HEK293 (cell line): ENCODE measurements around the gene PALM.

Source experiments
- CTCF ChIA-PET: fragments of 350-600 bp; formaldehyde crosslinking; extraction: SDS; loops from one replicate; lab custom pipeline; 2021; ENCODE audit warnings: antibody characterized with exemption; lab: Yijun Ruan, JAX
- POLR2A ChIA-PET: fragments of 300-600 bp; formaldehyde crosslinking; extraction: SDS; loops from one replicate; lab custom pipeline; 2020; ENCODE audit warnings: antibody characterized with exemption, inconsistent platforms; lab: Yijun Ruan, JAX
- H3K27ac ChIP-seq: fragments of 200-500 bp; sonication (Bioruptor generic); 2 replicates; pipeline ENCODE4 v1.5.1; 2014; ENCODE audit warnings: low read depth, low read length, control low read depth, inconsistent platforms; ENCODE audit errors: extremely low read depth
- H3K36me3 ChIP-seq, 2 experiments: fragments of 200-500 bp in 1 of 2; sonication (Bioruptor generic) in 1 of 2; 1 replicate in 1 of 2; 2 replicates in 1 of 2; pipeline ENCODE4 v1.5.1; 2014 to 2017; ENCODE audit warnings: inconsistent platforms in 2 of 2, low read length in 2 of 2; ENCODE audit not compliant: control insufficient read depth in 2 of 2, insufficient read depth in 1 of 2
- H3K4me1 ChIP-seq: fragments of 200-500 bp; sonication (Bioruptor generic); 2 replicates; pipeline ENCODE4 v1.5.1; 2014; ENCODE audit warnings: mild to moderate bottlenecking, low read length, inconsistent platforms; ENCODE audit not compliant: control insufficient read depth, insufficient read depth
- H3K4me3 ChIP-seq: 2 replicates; pipeline ENCODE4 v1.5.1; 2011; ENCODE audit warnings: low read depth, mild to moderate bottlenecking, control low read depth, low read length, moderate library complexity
- H3K9me3 ChIP-seq: fragments of 200-500 bp; sonication (Bioruptor generic); 2 replicates; pipeline ENCODE4 v1.5.1; 2014; ENCODE audit warnings: low read depth, low read length, inconsistent platforms; ENCODE audit not compliant: control insufficient read depth, insufficient read depth
- BCL11A ChIP-seq: fragments of 450-650 bp; formaldehyde crosslinking; IDR thresholded peaks from 2 replicates; pipeline ENCODE4 v1.5.1; 2016; ENCODE audit warnings: low read depth, missing biosample characterization, missing genetic modification characterization
- HIC1 ChIP-seq: fragments of 450-650 bp; formaldehyde crosslinking; IDR thresholded peaks from 2 replicates; pipeline ENCODE4 v1.5.1; 2016; ENCODE audit warnings: missing biosample characterization, missing genetic modification characterization
- HOXC10 ChIP-seq: sonication (generic); formaldehyde crosslinking; IDR thresholded peaks from 2 replicates; pipeline ENCODE4 v1.8.1; 2023; ENCODE audit warnings: mild to moderate bottlenecking, missing genetic modification reagents
- KLF1 ChIP-seq: fragments of 450-650 bp; formaldehyde crosslinking; IDR thresholded peaks from 2 replicates; pipeline ENCODE4 v1.5.1; 2016; ENCODE audit warnings: missing biosample characterization, missing genetic modification characterization
- PRDM2 ChIP-seq: fragments of 450-650 bp; formaldehyde crosslinking; IDR thresholded peaks from 2 replicates; pipeline ENCODE4 v1.5.1; 2016; ENCODE audit warnings: missing biosample characterization, missing genetic modification characterization, borderline replicate concordance
- SP3 ChIP-seq: fragments of 450-650 bp; formaldehyde crosslinking; IDR thresholded peaks from 2 replicates; pipeline ENCODE4 v1.5.1; 2016; ENCODE audit warnings: missing biosample characterization, missing genetic modification characterization
- TCF7L2 ChIP-seq: IDR thresholded peaks from 2 replicates; pipeline ENCODE4 v1.6.1; 2011; ENCODE audit warnings: low read depth, mild to moderate bottlenecking, inconsistent platforms, low read length, moderate library complexity, borderline replicate concordance
- YY1 ChIP-seq: fragments of 450-650 bp; formaldehyde crosslinking; IDR thresholded peaks from 2 replicates; pipeline ENCODE4 v1.5.1; 2018; ENCODE audit warnings: missing biosample characterization, missing genetic modification characterization
- ZBTB17 ChIP-seq: fragments of 450-650 bp; formaldehyde crosslinking; IDR thresholded peaks from 2 replicates; pipeline ENCODE4 v1.5.1; 2016; ENCODE audit warnings: missing biosample characterization, missing genetic modification characterization
- ZBTB20 ChIP-seq: fragments of 450-650 bp; formaldehyde crosslinking; IDR thresholded peaks from 2 replicates; pipeline ENCODE4 v1.5.1; 2016; ENCODE audit warnings: missing biosample characterization, missing genetic modification characterization
- ZNF174 ChIP-seq: fragments of 450-650 bp; formaldehyde crosslinking; IDR thresholded peaks from 2 replicates; pipeline ENCODE4 v1.5.0; 2017; ENCODE audit warnings: missing biosample characterization, mild to moderate bottlenecking, missing genetic modification characterization
- ZNF19 ChIP-seq: fragments of 450-650 bp; formaldehyde crosslinking; IDR thresholded peaks from 2 replicates; pipeline ENCODE4; 2016; ENCODE audit warnings: missing biosample characterization, missing genetic modification characterization, low read depth
- ZNF2 ChIP-seq: fragments of 450-650 bp; formaldehyde crosslinking; IDR thresholded peaks from 2 replicates; pipeline ENCODE4 v1.5.1; 2016; ENCODE audit warnings: missing biosample characterization, missing genetic modification characterization
- ZNF292 ChIP-seq: fragments of 450-650 bp; formaldehyde crosslinking; IDR thresholded peaks from 2 replicates; pipeline ENCODE4 v1.5.1; 2016; ENCODE audit warnings: low read depth, missing biosample characterization, missing genetic modification characterization, borderline replicate concordance
- ZNF404 ChIP-seq: fragments of 450-650 bp; formaldehyde crosslinking; IDR thresholded peaks from 2 replicates; pipeline ENCODE4 v1.5.1; 2017; ENCODE audit warnings: missing biosample characterization, missing genetic modification characterization
- ZNF626 ChIP-seq: fragments of 450-650 bp; sonication (Bioruptor Pico); formaldehyde crosslinking; IDR thresholded peaks from 2 replicates; pipeline ENCODE4 v1.5.1; 2018; ENCODE audit warnings: missing biosample characterization, missing genetic modification characterization, inconsistent platforms
- ZNF76 ChIP-seq: fragments of 450-650 bp; formaldehyde crosslinking; IDR thresholded peaks from 2 replicates; pipeline ENCODE4; 2016; ENCODE audit warnings: low read depth, missing biosample characterization, missing genetic modification characterization, borderline replicate concordance
- ZNF830 ChIP-seq: fragments of 450-650 bp; IDR thresholded peaks from 2 replicates; pipeline ENCODE4 v1.5.0; 2018; ENCODE audit warnings: missing biosample characterization, missing genetic modification characterization, low read depth, mild to moderate bottlenecking, moderate library complexity
- TF ChIP-seq, protein P1 (sequence below): fragments of 450-650 bp; formaldehyde crosslinking; IDR thresholded peaks from 2 replicates; pipeline ENCODE4 v1.5.1; 2017; ENCODE audit warnings: missing biosample characterization, missing genetic modification characterization
- TF ChIP-seq, protein P2 (sequence below): fragments of 450-650 bp; formaldehyde crosslinking; IDR thresholded peaks from 2 replicates; pipeline ENCODE4 v1.5.1; 2016; ENCODE audit warnings: missing biosample characterization, missing genetic modification characterization
- TF ChIP-seq, protein P3 (sequence below): fragments of 450-650 bp; formaldehyde crosslinking; IDR thresholded peaks from 2 replicates; pipeline ENCODE4 v1.5.1; 2016; ENCODE audit warnings: missing biosample characterization, missing genetic modification characterization

PALM gene

GRCh38 chr19:662207-662961 is 46.4 kb upstream of the PALM start:
- CTCF ChIA-PET: interaction anchor here (0.7 to 1.3 kb wide), 2 partner anchors 75 to 78 kb away, joined by 3 to 5 read pairs; no protein-coding TSS in a partner anchor
- Histone ChIP-seq H3K4me3 (peak overlapping the region; percentile 86), H3K36me3 (peaks cover 0 to 33% of the 10 kb centered on the region in 2 experiments; a peak in 1 of 3 replicates), H3K4me1 (peaks cover 9% of the 10 kb centered on the region), H3K9me3 (no peaks in the 10 kb centered on the region), H3K27ac (peak overlapping the region; percentile 94)
- POLR2A ChIA-PET: interaction anchor here (0.5 to 1.5 kb wide), 8 partner anchors 13 to 1806 kb away, joined by 3 to 8 read pairs (median 4); partner anchors contain the start of gene WDR18
- TF ChIP-seq ZNF174 (tag by site-specific recombination) (no peak), YY1 (tag by site-specific recombination) (no peak), ZNF2 (tag by site-specific recombination) (no peak), HIC1 (tag by site-specific recombination) (no peak), TCF7L2 (no peak), ZNF19 (tag by site-specific recombination) (no peak), ZBTB17 (tag by site-specific recombination) (no peak), ZNF626 (tag by site-specific recombination) (no peak), PRDM2 (no peak), ZNF76 (peak; percentile 43; the same call in 1 of the 2 replicates), ZBTB20 (tag by site-specific recombination) (peak; percentile 10; the same call in 1 of the 2 replicates), HOXC10 (CRISPR knock-in tag) (no peak), ZNF292 (no peak), SP3 (tag by site-specific recombination) (peak; percentile 60; the same call in 1 of the 2 replicates), ZNF404 (tag by site-specific recombination) (no peak), KLF1 (tag by site-specific recombination) (peak; percentile 46; the same call in 1 of the 2 replicates), ZNF830 (tag by site-specific recombination) (no peak), BCL11A (tag by site-specific recombination) (no peak)
- TF ChIP-seq, protein P1, sequence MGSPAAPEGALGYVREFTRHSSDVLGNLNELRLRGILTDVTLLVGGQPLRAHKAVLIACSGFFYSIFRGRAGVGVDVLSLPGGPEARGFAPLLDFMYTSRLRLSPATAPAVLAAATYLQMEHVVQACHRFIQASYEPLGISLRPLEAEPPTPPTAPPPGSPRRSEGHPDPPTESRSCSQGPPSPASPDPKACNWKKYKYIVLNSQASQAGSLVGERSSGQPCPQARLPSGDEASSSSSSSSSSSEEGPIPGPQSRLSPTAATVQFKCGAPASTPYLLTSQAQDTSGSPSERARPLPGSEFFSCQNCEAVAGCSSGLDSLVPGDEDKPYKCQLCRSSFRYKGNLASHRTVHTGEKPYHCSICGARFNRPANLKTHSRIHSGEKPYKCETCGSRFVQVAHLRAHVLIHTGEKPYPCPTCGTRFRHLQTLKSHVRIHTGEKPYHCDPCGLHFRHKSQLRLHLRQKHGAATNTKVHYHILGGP (tag by site-specific recombination): no peak
- TF ChIP-seq, protein P2, sequence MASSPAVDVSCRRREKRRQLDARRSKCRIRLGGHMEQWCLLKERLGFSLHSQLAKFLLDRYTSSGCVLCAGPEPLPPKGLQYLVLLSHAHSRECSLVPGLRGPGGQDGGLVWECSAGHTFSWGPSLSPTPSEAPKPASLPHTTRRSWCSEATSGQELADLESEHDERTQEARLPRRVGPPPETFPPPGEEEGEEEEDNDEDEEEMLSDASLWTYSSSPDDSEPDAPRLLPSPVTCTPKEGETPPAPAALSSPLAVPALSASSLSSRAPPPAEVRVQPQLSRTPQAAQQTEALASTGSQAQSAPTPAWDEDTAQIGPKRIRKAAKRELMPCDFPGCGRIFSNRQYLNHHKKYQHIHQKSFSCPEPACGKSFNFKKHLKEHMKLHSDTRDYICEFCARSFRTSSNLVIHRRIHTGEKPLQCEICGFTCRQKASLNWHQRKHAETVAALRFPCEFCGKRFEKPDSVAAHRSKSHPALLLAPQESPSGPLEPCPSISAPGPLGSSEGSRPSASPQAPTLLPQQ (tag by site-specific recombination): no peak
- TF ChIP-seq, protein P3, sequence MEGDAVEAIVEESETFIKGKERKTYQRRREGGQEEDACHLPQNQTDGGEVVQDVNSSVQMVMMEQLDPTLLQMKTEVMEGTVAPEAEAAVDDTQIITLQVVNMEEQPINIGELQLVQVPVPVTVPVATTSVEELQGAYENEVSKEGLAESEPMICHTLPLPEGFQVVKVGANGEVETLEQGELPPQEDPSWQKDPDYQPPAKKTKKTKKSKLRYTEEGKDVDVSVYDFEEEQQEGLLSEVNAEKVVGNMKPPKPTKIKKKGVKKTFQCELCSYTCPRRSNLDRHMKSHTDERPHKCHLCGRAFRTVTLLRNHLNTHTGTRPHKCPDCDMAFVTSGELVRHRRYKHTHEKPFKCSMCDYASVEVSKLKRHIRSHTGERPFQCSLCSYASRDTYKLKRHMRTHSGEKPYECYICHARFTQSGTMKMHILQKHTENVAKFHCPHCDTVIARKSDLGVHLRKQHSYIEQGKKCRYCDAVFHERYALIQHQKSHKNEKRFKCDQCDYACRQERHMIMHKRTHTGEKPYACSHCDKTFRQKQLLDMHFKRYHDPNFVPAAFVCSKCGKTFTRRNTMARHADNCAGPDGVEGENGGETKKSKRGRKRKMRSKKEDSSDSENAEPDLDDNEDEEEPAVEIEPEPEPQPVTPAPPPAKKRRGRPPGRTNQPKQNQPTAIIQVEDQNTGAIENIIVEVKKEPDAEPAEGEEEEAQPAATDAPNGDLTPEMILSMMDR (tag by site-specific recombination): no peak
